Measurements from ENCODE around the gene ZNF558. TPM values are rescaled to one million over a fixed set of nuclear protein-coding genes. Genes with fewer than 3 reads are reported as not detected.

ZNF558 gene
- total and polyA plus RNA-seq, 4 donors: 11.3 to 32.7 (median 18.1) TPM

DNA sequence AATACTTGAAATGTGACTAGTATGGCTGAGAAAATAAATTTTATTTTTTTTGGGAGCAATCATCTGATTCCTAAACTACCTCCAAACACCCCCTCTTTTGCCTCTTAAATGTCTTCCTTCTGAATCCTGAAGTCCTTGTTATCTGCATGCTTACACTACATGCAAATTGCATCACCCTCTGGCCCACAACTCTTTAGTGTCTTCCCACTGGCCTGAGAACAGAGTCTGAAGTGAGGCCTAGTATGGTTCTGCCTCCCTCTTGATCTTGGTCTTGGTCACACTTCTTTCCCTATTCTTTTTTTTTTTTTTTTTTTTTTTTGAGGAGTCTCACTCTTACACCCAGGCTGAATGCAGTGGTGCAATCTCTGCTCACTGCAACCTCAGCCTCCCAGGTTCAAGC is 4.8 kb downstream of the ZNF558 start:
- ATAC-seq (ENCODE audit: insufficient read depth, low FRiP score): no peak
- no peak overlapping the region for H3K27ac ChIP-seq (ENCODE audit: low read depth in 1 of 2, low read length in 1 of 2)
- DNase-seq: no peak
- H3K4me1 ChIP-seq (ENCODE audit: control insufficient read depth in 5 of 5, insufficient read depth in 5 of 5, low read length in 5 of 5): peaks cover 2 to 8% (median 4%) of the 10 kb centered on the region in 5 donors
- TF ChIP-seq, protein P1, sequence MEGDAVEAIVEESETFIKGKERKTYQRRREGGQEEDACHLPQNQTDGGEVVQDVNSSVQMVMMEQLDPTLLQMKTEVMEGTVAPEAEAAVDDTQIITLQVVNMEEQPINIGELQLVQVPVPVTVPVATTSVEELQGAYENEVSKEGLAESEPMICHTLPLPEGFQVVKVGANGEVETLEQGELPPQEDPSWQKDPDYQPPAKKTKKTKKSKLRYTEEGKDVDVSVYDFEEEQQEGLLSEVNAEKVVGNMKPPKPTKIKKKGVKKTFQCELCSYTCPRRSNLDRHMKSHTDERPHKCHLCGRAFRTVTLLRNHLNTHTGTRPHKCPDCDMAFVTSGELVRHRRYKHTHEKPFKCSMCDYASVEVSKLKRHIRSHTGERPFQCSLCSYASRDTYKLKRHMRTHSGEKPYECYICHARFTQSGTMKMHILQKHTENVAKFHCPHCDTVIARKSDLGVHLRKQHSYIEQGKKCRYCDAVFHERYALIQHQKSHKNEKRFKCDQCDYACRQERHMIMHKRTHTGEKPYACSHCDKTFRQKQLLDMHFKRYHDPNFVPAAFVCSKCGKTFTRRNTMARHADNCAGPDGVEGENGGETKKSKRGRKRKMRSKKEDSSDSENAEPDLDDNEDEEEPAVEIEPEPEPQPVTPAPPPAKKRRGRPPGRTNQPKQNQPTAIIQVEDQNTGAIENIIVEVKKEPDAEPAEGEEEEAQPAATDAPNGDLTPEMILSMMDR (IDR thresholded peaks at IDR 0.05; ENCODE audit: control extremely low read depth, extremely low read depth): no peak
- H3K4me3 ChIP-seq: no peak overlapping the region
- H3K36me3 ChIP-seq (ENCODE audit: control insufficient read depth in 4 of 4, insufficient read depth in 4 of 4, low read length in 4 of 4): peaks cover 18 to 71% (median 42%) of the 10 kb centered on the region in 4 donors
- H3K9ac ChIP-seq (ENCODE audit: insufficient read depth in 1 of 2, low read length in 2 of 2): no peak overlapping the region
- H3K27me3 ChIP-seq (ENCODE audit: control insufficient read depth in 3 of 3, insufficient read depth in 3 of 3, low read length in 2 of 3): no peaks in the 10 kb centered on the region
- H3K9me3 ChIP-seq (ENCODE audit: control insufficient read depth in 4 of 4, insufficient read depth in 3 of 4, low read length in 3 of 4): peaks cover 0 to 21% (median 3%) of the 10 kb centered on the region in 4 donors

DNA sequence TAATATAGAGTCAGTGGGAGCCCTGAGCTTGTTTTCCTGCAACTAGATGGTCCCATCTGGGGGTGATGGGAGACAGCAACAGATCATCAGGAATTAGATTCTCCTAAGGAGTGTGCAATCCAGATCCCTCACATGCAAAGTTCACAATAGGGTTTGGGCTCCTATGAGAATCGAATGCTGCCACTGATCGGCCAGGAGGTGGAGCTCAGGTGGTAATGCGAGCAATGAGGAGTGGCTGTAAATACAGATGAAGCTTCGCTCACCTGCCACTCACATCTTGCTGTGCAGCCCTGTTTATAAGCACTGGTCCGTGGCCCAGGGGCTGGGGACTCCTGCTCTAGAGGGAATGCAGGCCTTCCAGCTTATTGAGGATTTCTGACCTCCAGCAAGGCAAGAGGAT is 5.7 kb downstream of the ZNF558 start:
- TF ChIP-seq, protein P1 (IDR thresholded peaks at IDR 0.05; ENCODE audit: control extremely low read depth, extremely low read depth): no peak
- Histone ChIP-seq H3K9me3 (ENCODE audit: control insufficient read depth in 4 of 4, insufficient read depth in 3 of 4, low read length in 3 of 4) (peaks cover 0 to 28% (median 3%) of the 10 kb centered on the region in 4 donors), H3K27ac (ENCODE audit: low read depth in 1 of 2, low read length in 1 of 2) (no peak overlapping the region), H3K27me3 (ENCODE audit: control insufficient read depth in 3 of 3, insufficient read depth in 3 of 3, low read length in 2 of 3) (no peaks in the 10 kb centered on the region), H3K36me3 (ENCODE audit: control insufficient read depth in 4 of 4, insufficient read depth in 4 of 4, low read length in 4 of 4) (peaks cover 24 to 80% (median 51%) of the 10 kb centered on the region in 4 donors), H3K4me1 (ENCODE audit: control insufficient read depth in 5 of 5, insufficient read depth in 5 of 5, low read length in 5 of 5) (peaks cover 2 to 6% (median 4%) of the 10 kb centered on the region in 5 donors), H3K4me3 (no peak overlapping the region), H3K9ac (ENCODE audit: insufficient read depth in 1 of 2, low read length in 2 of 2) (no peak overlapping the region)
- no peak for DNase-seq
- WGBS, 2 donors: 95 to 100% methylated on average over 5 of the region's 5 CpGs
- no peak for ATAC-seq (ENCODE audit: insufficient read depth, low FRiP score)

DNA sequence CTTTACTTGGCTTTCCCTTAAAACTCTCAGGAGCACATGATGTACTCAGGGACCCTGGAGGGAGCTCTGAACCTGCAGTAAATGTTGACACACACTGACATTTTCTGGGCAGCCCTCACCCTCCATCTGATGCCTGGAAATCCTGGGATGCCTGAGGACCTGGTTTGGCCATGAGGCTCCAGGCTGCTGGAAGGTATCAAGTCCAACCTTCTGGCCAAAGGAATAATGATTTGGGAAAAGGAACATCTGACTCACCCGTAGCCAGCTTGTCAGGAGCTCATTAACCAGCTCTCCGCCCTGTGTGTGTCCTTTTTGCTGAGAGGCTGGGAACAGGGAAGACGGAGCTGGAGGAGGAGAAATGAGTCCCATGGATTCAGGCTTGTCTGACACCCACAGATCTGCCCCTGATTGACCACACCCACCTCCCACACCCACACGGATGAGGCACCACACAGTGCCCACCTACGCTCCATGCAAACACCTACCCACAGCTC is 10.3 kb downstream of the ZNF558 start:
- TF ChIP-seq, protein P1 (IDR thresholded peaks at IDR 0.05; ENCODE audit: control extremely low read depth, extremely low read depth): no peak
- Histone ChIP-seq H3K9me3 (ENCODE audit: control insufficient read depth in 4 of 4, insufficient read depth in 3 of 4, low read length in 3 of 4) (peaks cover 7 to 49% (median 17%) of the 10 kb centered on the region in 4 donors), H3K9ac (ENCODE audit: insufficient read depth in 1 of 2, low read length in 2 of 2) (no peak overlapping the region), H3K4me3 (no peak overlapping the region), H3K36me3 (ENCODE audit: control insufficient read depth in 4 of 4, insufficient read depth in 4 of 4, low read length in 4 of 4) (peaks cover 54 to 88% (median 68%) of the 10 kb centered on the region in 4 donors), H3K4me1 (ENCODE audit: control insufficient read depth in 5 of 5, insufficient read depth in 5 of 5, low read length in 5 of 5) (no peaks in the 10 kb centered on the region), H3K27me3 (ENCODE audit: control insufficient read depth in 3 of 3, insufficient read depth in 3 of 3, low read length in 2 of 3) (no peaks in the 10 kb centered on the region), H3K27ac (ENCODE audit: low read depth in 1 of 2, low read length in 1 of 2) (no peak overlapping the region)
- DNase-seq: no peak
- ATAC-seq (ENCODE audit: insufficient read depth, low FRiP score): no peak
- whole genome bisulfite sequencing, 2 donors: 94 to 100% methylated on average over 5 of the region's 5 CpGs

DNA sequence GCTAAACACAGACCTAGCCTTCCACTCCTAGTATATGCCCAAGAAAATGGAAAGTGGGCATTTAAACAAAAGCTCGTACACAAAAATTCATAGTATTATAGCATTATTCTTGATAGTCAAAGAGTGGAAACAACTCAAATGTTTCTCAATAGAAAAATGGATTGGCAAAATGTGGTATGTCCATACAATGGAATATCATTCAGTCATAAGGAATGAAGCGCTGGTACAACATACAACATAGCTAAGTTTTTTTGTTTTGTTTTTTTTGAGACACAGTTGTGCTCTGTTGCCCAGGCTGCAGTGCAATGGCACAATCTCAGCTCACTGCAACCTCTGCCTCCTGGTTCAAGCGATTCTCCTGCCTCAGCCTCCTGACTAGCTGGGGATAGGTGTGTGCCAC is 11.9 kb downstream of the ZNF558 start:
- Histone ChIP-seq H3K36me3 (ENCODE audit: control insufficient read depth in 4 of 4, insufficient read depth in 4 of 4, low read length in 4 of 4) (peaks cover 58 to 90% (median 78%) of the 10 kb centered on the region in 4 donors), H3K9ac (ENCODE audit: insufficient read depth in 1 of 2, low read length in 2 of 2) (no peak overlapping the region), H3K9me3 (ENCODE audit: control insufficient read depth in 4 of 4, insufficient read depth in 3 of 4, low read length in 3 of 4) (peaks cover 11 to 55% (median 29%) of the 10 kb centered on the region in 4 donors), H3K4me3 (no peak overlapping the region), H3K27ac (ENCODE audit: low read depth in 1 of 2, low read length in 1 of 2) (no peak overlapping the region), H3K4me1 (ENCODE audit: control insufficient read depth in 5 of 5, insufficient read depth in 5 of 5, low read length in 5 of 5) (no peaks in the 10 kb centered on the region), H3K27me3 (ENCODE audit: control insufficient read depth in 3 of 3, insufficient read depth in 3 of 3, low read length in 2 of 3) (no peaks in the 10 kb centered on the region)
- 95 to 98% methylated on average over 3 of the region's 3 CpGs for WGBS, 2 donors
- TF ChIP-seq, protein P1 (IDR thresholded peaks at IDR 0.05; ENCODE audit: control extremely low read depth, extremely low read depth): no peak
- DNase-seq (no peak), ATAC-seq (ENCODE audit: insufficient read depth, low FRiP score) (no peak)
